GM19238 (cell line): ENCODE data around the gene ADGRF1.

Experiments
- DNase-seq: peaks from one replicate; pipeline ENCODE4 v3.0.0; 2011; ENCODE audit warnings: low spot score; ENCODE audit not compliant: insufficient read length

The ADGRF1 gene

GRCh38 chr6:46983007-46983411 is 59.1 kb downstream of the ADGRF1 start:
- no peak for DNase-seq

DNA sequence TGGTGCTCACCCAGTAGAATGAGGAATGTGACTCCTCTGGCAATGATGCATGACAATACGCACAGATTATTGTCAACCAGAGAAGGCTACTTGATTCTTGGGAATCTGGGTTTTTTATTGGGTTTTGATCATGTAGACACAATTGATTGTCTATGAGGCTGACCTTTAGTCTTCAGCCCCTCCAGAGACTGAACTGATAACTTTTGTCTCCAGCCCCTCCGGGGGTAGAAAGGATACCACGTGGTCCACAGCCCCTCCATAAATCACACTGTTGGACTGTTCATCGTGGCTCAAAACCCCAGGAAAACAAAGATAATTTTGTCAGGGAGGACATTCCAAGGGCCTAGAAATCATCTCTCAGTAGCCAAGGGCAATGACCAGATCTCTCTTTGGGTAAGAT is 62.9 kb downstream of the ADGRF1 start:
- no peak for DNase-seq

GRCh38 chr6:46974786-46975185 is 67.3 kb downstream of the ADGRF1 start:
- DNase-seq, result no peak

DNA sequence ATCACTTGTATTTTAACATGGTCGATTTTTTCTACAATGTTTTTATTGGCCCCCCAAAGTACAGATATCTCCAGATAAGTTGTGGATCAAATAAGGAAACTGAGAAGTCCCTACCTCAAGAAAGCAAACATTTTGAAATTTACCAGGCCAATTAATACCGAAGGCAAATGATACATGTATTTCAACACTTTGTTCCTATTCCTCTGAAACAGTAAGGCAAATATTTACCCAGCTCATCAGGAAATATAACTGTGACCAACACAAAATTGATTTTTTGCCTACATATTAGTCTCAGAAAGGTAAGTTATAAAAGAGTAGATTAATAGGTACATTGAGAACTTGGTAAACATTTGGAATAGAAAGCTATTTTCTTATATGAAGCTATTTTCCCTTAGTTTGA is 69.1 kb downstream of the ADGRF1 start:
- DNase-seq, result no peak

GRCh38 chr6:46972531-46972930 is 69.6 kb downstream of the ADGRF1 start:
- DNase-seq, result no peak

- no peak for DNase-seq
Measured at GRCh38 chr6:46969206-46969605, 72.9 kb downstream of the ADGRF1 start.

DNA sequence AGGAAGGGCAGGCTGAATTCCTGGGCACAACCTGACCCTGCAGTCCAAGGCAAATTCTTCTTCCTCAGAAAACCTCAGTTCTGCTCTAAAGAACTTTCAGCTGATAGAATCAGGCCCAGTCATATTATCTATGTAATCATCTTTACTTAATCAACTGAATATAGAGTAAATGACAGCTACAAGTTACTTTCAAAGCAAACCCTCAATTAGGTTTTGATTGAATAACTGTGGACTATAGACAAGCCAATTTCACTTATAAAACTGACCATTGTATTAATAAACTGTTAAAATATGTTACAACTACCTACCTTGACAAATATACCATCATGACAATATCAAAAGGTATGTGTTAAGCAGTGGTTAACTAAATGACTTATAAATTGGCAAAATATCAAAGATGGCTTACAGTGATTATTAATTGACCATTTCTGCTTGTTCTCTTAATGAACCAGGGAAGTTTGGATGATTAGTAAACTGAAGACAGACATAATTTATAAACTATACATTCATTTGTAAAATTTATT is 74.2 kb downstream of the ADGRF1 start:
- DNase-seq, result no peak

GRCh38 chr6:46964716-46965519 is 77.2 kb downstream of the ADGRF1 start:
- no peak for DNase-seq

- DNase-seq, result no peak
Measured at GRCh38 chr6:46963626-46964025, 78.5 kb downstream of the ADGRF1 start.

GRCh38 chr6:46963039-46963438 is 79.1 kb downstream of the ADGRF1 start:
- DNase-seq, result no peak

DNA sequence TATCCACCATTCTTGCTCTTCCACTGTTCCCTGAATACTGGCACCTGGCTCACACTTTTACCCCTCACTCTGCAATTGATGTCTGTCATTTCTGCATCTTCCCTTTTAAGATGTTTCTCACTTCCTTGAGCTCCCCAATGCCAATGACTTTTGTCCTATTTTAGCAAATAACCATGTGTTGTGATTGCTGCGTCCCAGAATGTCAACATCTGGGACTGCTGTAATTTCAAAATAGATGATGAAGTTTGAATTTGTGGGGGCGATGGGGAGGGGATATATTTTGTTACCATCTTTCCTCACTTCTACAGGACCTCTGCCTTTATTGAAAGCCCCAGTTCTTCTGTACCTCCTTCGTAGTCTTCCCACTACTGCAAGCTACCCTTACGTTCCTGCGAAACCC is 80.4 kb downstream of the ADGRF1 start:
- DNase-seq, result no peak

DNA sequence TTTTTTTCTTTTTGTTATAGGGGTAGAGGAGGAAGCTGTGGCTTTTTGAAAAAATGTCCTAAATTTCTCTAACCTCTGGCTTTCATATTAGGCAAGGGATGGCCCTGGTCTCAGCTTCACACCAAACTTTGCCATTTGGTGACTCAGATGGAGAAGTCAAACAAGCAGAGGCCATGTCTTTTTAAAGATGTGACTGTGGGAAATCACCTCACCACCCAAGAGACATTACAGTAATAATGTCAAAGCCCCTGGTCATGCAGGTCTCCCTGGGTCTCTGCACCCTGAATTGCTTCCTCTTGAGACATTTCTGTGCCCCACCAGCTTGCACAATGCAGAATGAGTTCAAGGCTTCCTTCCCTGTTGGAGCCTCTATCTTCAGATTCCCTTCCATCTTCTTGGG is 80.9 kb downstream of the ADGRF1 start:
- no peak for DNase-seq

DNA sequence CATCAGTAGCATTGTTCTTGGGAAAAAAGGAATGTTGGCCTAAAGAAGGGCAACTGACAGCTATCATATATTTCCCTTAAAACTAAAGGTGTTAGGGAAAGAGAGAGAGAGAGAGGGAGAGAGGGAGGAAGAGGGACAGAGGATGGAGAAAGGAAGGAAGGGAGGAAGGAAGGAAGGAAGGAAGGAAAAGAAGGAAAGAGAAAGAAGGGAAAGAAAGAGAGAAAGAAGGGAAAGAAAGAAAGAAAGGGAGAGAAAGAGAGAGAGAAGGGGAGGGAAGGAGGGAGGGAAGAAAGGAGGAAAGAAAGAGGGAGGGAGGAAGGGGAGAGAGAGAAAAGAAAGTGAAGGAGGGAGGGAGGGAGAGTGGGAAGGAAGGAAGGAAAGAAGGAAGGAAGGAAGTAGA is 82.7 kb downstream of the ADGRF1 start:
- no peak for DNase-seq

DNA sequence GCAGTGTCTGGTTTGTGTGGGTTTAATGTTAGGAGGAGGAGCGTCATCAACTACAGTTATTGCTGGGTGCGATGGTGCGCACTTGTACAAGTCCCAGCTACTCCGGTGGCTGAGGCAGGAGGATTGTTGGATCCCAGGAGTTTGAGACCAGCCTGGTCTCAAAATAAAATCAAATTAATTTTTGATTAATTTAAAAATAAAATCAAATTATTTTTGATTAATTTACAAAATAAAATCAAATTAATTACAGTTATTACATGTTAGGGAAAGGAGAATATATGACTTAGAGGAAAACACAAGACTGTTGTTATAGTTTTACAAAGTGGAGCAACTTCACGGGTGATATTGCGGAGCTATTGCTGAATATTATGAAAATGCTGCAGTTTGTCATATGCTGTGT is 85.7 kb downstream of the ADGRF1 start:
- DNase-seq, result no peak

- no peak for DNase-seq
Measured at GRCh38 chr6:46954837-46955451, 87.2 kb downstream of the ADGRF1 start.

DNA sequence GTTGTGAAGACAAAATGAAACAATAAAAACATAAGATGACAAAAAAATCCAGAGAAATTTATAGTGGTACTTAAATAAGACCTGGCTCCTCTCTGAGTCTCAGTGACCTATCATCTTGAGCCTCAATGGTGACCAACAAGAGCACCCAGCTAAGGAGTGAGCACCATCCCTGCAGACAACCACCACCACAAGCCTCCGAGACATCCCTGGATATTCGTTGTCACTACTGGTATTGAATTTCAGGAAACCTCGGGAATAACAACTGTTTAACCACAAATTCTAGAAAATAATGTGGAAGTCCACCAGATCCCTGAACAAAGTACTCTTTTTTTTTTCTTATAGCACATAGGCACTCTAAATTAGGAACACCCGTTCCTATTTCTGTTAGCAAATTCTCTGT is 88.2 kb downstream of the ADGRF1 start:
- DNase-seq, result no peak

- no peak for DNase-seq
Measured at GRCh38 chr6:46949632-46950280, 92.4 kb downstream of the ADGRF1 start.

GRCh38 chr6:46948699-46949098 is 93.4 kb downstream of the ADGRF1 start:
- no peak for DNase-seq
